Fibroblast of gingiva (primary cell): ENCODE results near the gene RNU1-3.
"Not testable (repeated sequence)": the region's sequence is repeated elsewhere in the genome, so short reads cannot be mapped to it uniquely, and the experiment has no call there.

Experiments used
- DNase-seq: peaks from one replicate; pipeline ENCODE4 v3.0.0-alpha.2; 2011; ENCODE audit warnings: low read depth

The RNU1-3 gene

DNA sequence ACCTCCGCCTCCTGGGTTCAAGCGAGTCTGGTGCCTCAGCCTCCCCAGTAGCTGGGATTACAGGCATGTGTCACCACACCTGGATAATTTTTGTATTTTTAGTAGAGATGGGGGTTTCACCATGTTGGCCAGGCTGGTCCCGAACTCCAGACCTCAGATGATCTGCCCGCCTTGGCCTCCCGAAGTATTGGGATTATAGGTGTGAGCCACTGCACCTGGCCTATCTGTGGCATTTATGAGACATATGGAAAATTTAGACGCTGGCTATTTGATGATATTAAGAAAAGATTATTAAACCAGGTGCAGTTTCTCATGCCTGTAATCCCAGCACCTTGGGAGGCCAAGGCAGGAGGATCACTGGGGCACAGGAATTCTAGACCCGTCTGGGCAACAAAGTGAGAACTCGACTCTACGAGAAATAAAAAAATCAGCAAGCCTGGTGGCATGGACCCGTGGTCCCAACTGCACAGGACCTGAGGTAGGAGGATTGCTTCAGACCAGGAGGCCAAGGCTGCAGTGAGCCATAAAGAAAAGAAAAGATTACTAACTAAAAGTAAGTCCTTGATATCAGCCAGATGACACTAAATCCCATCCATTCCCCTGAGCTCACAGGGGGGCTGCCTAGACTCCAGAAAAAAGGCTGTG, 30.1 kb downstream of the RNU1-3 start:
- not testable (repeated sequence) for DNase-seq

DNA sequence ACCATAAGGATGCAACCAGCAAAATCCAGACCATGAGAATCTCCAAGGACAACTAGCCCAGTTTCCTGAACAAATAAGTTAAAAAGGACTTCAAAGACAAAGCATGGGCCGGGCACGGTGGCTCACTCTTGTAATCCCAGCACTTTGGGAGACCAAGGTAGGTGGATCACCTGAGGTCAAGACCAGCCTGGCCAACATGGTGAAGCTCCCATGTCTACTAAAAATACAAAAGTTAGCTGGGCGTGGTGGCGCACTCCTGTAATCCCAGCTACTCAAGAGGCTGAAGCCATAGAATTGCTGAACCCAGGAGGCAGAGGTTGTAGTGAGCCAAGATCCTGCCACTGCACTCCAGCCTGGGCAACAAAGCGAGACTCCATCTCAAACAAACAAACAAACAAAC, 30.8 kb downstream of the RNU1-3 start:
- DNase-seq = not testable (repeated sequence)

DNA sequence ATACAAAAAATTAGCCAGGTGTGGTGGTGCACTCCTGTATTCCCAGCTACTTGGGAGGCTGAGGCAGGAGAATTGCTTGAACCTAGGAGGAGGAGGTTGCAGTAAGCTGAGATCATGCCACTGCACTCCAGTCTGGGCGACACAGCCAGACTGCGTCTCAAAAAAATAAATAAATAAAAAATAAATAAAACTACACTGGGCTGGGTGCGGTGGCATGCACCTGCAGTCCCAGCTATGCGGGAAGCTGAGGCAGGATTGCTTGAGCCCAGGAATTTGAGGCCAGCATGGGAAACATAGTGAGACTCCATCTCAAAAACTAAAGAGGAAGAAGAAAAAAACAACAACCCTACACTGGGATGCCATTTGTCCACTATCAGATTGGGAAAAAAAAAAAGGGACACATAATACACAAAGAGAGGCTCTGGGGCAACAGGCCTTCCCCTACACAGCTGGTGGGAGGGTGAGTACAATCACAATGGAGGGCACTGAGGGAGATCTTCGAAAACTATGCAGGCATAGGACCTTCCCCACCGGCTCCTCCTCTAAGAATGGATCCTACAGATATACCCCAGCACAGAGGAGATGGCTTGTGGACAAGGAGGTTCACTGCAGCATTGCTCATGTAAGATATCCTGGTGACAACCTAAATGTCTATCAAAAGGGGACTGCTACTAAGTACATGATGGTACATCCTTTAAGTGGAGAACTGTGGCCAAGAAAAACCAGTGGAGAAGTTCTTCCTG, 33.0 kb downstream of the RNU1-3 start:
- DNase-seq = not testable (repeated sequence)

- not testable (repeated sequence) for DNase-seq
These were observed 34.5 kb downstream of the RNU1-3 start for GRCh38 chr1:16632044-16632850.

DNA sequence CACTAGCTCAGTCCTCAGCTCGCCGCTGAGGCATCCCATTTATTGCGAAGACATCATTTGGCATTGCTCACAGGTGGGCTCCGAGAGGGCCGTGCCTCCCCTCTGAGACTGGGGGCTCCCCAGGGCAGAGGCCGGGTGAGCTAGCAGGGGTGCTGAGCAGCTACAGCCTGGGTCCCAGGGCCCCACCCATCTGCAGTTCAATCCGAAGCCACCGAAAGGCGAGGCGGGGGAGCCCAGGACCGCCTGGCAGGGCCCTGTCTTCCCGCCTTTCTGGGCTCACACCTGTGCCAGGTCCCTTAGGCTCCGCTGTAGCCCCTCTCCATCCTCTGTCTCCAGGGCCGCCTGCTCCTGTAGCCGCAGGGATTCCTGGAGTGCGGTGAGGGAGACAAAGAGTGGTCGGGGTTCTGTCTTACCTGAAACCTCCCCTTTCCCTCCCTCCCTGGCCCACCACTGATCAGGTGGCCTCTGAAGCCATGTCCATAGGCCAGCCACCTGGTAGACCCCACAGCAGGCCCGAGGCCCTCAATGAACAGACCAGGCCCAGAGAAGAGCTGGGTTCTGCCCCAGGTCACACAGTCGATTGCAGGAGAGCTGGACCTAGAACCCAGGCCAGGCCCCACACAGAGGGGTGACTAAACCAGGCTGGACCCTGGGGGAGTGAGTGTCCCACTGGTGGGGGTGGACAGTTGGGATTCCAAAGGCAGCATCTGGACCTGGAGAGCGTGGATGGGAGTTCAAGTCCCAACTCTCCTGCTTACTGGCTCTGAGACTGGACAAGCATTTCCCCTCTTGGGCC, 35.3 kb downstream of the RNU1-3 start:
- no peak for DNase-seq

DNA sequence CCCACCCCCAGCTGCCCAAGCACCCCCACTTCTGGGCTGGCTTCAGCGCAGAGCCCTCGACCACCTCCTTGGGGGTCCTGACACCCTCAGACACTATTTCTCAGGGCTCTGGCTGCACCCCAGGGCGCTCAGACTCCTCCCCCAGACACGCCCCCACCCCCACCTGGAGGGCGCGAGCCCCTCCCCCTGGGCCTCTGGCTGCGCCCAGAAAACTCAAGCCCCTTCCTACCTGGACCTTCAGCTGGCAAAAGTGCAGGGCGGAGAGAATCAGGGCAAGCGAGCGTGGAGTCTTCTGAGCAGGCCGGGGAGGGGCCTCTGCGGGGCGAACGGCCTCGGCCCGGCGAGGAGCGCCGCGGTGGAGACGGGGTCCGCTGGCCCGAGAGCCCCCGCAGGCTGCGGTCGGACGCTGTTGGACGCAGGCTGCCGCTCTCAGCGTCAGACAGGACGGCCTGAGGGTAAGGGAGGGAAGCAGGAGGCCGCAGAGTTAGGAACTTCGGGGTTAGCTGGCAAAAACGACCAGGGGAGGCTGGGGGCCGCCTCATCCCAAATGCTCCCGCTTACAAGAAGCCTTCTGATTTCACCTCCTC, 36.0 kb downstream of the RNU1-3 start:
- DNase-seq = no peak

- not testable (repeated sequence) for DNase-seq
These were observed 36.7 kb downstream of the RNU1-3 start for GRCh38 chr1:16629916-16630530.

DNA sequence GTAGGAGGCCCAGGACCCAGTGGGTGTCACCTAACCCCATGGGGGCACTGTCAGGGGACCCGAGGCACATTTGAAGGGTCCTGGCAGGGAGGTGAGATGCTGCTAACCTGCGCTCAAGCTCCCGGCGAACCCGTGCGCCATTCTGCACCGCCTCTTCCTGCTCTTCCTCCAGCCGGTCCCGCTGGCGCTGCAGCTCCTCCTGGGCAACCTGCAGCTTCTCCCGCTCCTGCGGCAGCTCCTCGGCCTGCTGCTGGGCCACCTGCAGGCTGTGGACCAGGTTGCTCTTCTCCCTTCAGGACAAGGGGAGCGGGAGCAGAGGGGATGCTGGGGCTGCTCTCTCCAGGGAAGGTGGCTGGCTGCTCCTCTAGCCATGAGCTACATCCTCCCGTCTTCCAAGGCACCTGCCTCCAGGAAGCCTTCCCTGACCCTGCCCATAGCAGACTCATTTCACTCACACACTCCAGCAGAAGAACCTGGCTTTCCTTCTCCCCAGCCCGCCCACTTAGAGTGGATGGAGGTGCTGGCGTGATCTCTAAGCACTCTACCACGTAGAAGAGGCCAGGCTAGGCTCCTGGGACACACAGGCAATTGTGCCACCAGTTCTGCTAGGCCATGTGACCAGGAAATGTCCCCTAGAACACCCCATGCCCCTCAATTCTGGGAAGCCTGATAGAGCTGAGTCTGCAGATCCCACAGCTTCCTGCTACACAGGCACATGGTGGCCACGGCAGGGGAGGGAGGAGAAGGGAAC, 38.2 kb downstream of the RNU1-3 start:
- DNase-seq = no peak

GRCh38 chr1:16626409-16626983, 40.3 kb downstream of the RNU1-3 start:
- DNase-seq = not testable (repeated sequence)

GRCh38 chr1:16625497-16626408, 41.0 kb downstream of the RNU1-3 start:
- no peak for DNase-seq

DNA sequence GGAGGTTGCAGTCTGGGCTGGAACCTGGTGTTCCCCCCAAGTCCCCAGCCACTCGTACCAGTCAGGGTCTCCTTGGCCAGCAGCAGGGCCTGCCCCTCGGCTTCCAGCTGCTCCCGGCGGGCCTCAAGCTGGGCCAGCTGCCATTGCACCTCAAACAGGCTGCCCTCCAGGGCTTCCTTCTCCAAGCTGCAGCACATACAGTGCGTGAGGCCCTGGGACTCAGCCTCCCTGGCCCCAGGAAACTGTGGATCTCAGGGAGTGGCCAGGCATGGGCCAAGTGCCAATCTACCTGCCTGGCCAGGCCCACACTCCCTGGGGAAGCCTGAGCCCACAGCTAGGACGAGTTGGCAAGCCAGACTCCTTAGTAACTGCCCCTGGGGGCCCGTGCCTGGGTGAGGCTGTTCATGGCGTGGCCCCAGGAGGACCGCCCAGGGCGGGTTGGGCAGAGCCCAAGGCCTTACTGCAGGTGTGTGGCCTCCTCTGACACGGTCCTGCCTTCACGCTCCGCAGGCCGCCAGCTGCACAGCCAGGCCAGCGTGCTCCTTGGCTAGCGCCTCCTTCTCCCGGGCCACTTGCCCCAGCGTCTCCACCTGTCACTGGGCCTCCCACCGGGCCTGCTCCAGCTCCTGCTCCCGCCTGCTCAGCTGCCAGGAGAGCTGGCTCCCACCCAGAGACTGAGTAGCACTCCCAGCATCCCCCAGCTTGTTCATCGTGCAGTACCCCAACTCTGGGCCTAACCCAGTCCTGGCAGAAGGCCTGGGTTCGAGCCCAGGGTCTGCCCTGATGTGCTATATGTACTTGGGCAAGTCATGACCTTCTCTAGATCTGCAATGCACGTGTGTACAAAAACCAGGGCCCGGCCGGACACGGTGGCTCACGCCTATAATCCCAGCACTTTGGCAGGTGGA, 42.7 kb downstream of the RNU1-3 start:
- not testable (repeated sequence) for DNase-seq

DNA sequence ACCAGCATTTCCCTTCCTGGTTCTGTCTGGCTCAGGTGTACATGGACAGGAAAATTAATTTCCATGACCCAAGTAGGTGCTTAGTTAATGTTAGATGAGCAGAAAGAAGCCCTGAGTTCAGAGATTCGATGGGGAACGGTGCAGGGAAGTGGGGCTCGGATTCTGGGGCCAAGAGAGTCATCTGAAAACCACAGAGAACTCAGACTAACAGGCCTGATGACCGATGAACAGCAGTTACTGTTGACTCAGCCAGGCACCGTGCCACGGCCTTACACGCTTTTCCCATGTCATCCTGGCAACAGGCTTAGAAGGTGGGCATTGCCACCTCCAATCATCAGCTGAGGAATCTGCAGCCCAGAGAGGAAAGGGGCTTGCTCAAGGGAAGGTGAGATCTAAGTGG, 43.4 kb downstream of the RNU1-3 start:
- DNase-seq = peak; percentile 57

GRCh38 chr1:16621681-16622315, 45.0 kb downstream of the RNU1-3 start:
- not testable (repeated sequence) for DNase-seq

GRCh38 chr1:16621300-16621658, 45.5 kb downstream of the RNU1-3 start:
- DNase-seq = no peak

DNA sequence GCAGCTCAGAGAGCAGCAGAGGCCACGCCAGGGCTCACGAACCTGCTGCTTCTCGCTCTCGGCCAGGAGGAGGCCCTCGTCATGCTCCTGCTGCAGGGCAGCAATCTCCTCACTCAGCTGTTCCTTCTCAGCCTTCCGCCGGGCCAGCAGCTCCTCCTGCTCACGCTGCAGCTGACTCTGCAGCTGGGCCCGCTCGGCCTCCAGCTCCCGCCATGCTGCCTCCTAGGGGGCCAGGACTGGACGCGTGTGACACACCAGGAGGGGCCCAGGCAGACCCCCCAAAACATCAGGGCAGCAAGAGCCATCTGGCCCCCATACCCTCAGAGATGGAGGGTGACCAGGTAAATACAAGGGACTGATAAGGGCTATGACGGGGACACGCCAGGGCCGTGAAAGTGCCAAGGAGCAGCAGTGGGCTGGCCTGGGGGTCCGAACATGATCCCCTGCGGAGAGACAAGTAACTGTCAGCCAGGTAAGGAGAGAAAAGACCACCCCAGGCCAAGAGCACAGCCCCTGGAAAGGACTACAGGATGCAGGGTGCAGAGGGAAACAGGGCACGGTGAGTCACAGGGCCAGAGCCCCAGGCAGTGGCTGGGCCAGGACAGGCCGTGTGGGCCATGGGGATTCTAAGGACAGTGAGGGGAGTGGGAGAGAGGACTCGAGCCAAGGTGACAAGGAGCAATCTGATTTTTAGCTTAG, 46.8 kb downstream of the RNU1-3 start:
- DNase-seq = not testable (repeated sequence)

- DNase-seq = no peak
These were observed 48.0 kb downstream of the RNU1-3 start for GRCh38 chr1:16618719-16619118.
